ENCODE measurements around the gene OGN. TPM values are rescaled to one million over a fixed set of nuclear protein-coding genes. Genes with fewer than 3 reads are reported as not detected.

The OGN gene
- polyA plus RNA-seq, 3 donors = 34.0 to 55.2 (median 47.4) TPM

DNA sequence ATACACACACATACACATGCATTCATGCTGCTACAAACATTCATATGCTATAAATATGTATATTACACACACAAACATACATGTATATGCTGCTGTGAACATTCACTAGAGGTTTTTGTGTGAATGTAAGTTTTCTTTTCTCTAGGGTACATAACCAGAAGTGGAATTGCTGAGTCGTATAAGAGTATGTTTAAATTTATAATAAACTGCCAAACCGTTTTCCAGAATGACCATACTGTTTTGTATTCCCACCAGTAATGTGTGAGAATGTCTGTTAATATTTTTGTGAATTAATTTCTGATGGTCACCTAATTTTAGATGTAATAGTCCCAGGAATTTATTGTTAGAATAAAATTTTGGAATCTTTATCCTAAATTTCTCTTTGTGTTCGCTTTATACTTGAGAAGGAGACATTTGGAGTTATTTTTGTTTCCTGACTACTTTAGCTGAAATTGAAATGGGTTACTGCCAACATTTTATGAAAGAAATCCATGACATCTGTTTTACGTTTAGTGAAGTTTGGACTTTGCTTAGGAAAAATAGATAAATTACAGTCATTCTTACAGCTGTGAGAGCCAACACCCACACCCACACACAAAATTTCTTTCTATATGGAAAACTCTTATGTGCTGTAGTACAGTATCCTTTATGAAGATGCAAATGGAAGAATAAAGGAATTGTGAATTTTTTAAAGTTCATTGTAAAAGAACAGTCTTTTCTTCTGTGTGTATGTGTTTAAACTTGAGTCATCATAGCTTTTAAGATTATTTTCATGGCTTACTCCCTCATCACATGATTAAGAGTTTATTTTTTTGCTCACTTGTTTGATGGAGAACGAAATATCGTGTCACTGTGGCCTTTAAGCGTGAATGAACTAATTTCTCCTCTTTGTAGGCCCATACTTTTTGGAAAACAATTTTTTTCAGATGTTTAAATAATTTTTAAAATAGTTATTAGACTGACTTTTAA lies 54.3 kb downstream of the OGN start:
- no peak for DNase-seq (ENCODE audit: low read depth in 3 of 3, low spot score in 2 of 3)

GRCh38 chr9:92345582-92345981 lies 58.8 kb downstream of the OGN start:
- no peak for DNase-seq (ENCODE audit: low read depth in 3 of 3, low spot score in 2 of 3)

DNA sequence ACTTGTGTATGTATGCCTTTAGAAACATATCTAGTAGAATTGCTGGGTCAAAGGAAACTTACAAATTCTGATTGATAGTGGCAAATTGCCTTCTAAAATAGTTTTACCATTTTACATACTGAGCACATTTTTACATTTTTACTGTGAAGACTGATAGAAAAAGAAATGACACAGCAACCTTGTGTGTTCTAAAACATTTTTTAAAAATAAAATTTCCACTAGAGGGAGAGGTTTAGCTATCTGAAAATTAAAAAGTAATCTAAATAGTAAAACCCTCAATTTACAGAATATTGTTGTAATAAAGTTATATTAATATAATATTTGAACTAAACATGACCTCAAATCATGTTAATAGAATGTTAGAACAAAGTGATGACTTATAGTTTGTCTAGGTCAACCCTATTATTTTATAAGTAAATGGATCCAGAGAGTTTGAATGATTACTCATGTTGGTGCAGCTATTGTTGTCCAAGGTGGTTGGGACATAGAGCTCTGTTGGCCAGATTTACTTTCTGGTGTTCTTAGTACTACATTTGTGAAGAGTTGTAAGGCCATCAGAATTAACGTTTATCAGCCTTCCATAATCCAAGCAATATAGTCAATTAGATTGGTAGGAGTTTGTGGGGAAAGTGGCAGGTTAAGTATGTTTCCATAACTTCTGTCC lies 61.4 kb downstream of the OGN start:
- DNase-seq (ENCODE audit: low read depth in 3 of 3, low spot score in 2 of 3) = no peak

DNA sequence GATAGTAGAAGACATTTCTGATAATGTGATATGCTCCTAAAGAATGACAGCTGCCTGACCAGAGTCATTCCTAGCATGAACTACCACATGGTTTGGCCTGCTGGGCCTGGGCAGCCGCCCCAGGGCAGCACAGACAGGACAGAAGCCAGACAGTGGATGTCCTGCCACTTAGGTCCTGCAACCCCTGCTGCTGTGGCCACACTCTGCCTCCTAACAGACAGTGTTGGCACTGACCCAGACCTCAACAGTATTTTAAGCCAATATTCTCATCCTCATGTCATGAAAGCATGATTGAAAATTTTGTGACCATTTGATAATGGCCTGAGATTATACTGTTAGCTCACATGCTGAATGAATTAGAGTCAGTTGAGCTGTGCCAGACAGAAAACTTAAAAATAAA lies 62.8 kb downstream of the OGN start:
- no peak for DNase-seq (ENCODE audit: low read depth in 3 of 3, low spot score in 2 of 3)

- DNase-seq (ENCODE audit: low read depth in 3 of 3, low spot score in 2 of 3) = no peak
Observed at GRCh38 chr9:92333282-92333634, 71.1 kb downstream of the OGN start.

Other genes starting within 250 kb of the OGN start
- 100 to 1,000 TPM; 102 to 112 (median 106) TPM for gene IARS1, start 110.9 kb downstream of the OGN start, polyA plus RNA-seq (ENCODE audit: insufficient read length in 3 of 3)
- gene NOL8, start 79.2 kb downstream of the OGN start, polyA plus RNA-seq (ENCODE audit: insufficient read length in 3 of 3) = 10 to 100 TPM; 43.4 to 48.7 (median 45.8) TPM
- gene CENPP, start 78.6 kb downstream of the OGN start, polyA plus RNA-seq (ENCODE audit: insufficient read length in 3 of 3) = 1 to 10 TPM; 5.7 to 7.7 (median 6.3) TPM
- 1 to 10 TPM in 2 of 3 donors, under 1 TPM in 1; 0.41 to 1.5 (median 1.1) TPM for gene OMD, start 19.9 kb upstream of the OGN start, polyA plus RNA-seq (ENCODE audit: insufficient read length in 3 of 3)
- 10 to 100 TPM; 10.2 to 16.4 (median 15.1) TPM for gene ASPN, start 77.9 kb upstream of the OGN start, polyA plus RNA-seq (ENCODE audit: insufficient read length in 3 of 3)
- gene ECM2, start 131.4 kb upstream of the OGN start, polyA plus RNA-seq (ENCODE audit: insufficient read length in 3 of 3) = 10 to 100 TPM; 14.8 to 21.1 (median 16.1) TPM